ENCODE measurements around the gene NKX6-1.

The NKX6-1 gene

DNA sequence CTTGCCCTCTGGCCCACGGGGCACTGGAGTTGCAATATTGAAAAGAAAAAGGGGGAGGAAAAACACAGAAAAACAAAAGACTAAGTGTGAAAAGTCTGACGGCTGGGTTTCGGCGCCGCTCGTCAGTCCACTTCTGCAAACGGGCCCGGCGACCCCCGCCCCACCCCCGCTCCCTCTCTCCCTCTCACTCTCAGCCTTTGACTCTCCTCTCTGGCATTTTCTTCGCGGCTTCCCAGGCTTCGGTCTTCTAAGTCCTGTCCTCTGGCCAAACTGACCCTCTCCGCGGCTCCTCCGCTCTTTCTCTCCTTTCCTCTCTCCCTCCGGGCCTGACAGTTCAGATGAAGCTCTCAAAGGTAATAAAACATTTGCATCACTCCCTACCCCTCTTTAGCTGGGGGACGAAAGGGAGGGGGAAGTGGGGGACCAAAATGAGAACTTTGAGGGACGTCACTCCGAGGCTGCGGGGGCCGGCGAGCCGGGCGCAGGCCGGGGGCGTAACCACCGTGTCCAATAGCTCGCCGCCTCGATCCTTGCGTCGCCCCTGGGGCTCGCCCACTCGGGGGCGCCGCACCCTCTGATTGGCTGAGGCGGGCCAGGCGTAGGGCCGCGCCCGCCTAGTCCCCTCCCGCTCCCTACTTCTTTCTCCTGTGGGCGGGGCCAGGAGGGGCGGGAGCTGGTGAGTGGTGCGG lies at the start of gene NKX6-1:
TSS of gene NKX6-1 (minus strand) at position 358 of the 689 bp plus-strand sequence. CDS start 1,064 bp downstream, outside the sequence.
- peak; percentile 49 for DNase-seq (ENCODE audit: low read depth)

DNA sequence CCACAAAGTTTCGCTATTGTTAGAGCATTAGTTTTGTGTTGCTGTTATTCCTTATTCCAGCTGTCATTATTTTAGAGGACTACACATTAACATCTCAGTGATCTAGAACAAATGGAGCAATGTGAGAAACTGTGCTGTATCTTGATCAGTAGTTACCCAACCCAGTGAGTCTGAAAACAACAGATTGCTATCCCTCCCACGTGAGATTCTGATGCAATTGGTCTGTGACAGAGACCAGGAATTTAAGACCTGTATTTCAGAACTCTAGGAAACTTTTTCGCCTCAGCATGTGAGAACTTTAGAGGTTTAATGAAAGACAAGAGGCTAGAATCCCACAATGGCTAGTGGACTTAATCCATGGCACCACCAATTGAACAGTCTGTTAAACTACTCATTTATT lies 48.1 kb upstream of the NKX6-1 start:
- no peak for DNase-seq (ENCODE audit: low read depth)

- no peak for DNase-seq (ENCODE audit: low read depth)
Observed at GRCh38 chr4:84545093-84545492, 46.0 kb upstream of the NKX6-1 start.

DNA sequence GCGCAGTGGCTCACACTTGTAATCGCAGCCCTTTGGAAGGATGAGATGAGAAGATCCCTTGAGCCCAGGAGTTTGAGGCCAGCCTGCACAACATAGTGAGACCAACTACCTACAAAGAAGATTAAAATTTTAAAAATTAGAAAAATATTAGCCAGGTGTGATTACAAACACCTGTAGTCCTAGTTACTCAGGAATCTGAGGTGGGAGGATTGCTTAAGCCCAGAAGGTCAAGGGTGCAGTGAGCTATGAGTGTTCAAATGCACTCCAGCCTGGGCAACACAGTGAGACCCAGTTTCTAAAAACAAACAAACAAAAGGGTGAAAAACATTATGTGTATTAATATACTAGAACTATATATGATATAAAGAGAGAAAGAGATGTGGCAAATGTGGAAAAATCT lies 36.8 kb upstream of the NKX6-1 start:
- no peak for DNase-seq (ENCODE audit: low read depth)

DNA sequence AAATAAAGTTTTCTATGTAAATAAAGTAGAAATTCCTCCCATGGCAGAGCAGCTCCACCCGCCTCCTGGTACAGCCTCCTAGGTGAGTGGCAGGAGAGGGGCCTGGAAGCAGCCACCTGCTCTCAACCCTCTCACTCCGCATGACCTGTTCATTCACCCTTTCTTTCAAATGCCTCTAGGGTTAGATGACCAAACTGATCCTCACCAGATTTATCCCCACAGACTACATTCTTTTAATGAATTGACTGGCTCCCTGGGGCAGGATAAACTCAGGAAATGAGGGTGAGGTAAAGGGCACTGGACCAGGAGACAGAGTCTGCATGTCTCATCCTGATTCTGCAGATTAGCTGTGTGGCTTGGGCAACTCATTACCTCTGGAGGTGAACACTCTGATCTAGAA lies 32.6 kb upstream of the NKX6-1 start:
- DNase-seq (ENCODE audit: low read depth): no peak

- no peak for DNase-seq (ENCODE audit: low read depth)
Observed at GRCh38 chr4:84530871-84531270, 31.8 kb upstream of the NKX6-1 start.

DNA sequence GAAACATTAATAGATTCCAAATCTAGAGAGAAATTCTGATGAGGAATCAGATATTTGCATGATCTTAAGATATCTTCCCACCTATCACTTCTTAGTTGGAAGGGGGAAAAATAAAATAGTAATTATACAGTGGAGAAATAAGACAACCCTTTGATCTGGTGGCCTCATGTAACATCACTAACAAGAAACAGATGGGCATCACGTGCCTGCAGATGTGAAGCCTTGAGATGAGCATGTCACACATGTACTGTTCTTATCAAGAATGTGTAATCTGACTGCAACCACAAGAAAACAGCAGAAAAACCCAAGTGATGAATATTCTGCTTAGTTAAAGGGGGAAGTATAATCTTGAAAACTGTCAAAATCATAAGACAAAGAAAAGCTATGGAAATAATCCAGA lies 31.4 kb upstream of the NKX6-1 start:
- no peak for DNase-seq (ENCODE audit: low read depth)

- no peak for DNase-seq (ENCODE audit: low read depth)
Observed at GRCh38 chr4:84529169-84529751, 30.2 kb upstream of the NKX6-1 start.

DNA sequence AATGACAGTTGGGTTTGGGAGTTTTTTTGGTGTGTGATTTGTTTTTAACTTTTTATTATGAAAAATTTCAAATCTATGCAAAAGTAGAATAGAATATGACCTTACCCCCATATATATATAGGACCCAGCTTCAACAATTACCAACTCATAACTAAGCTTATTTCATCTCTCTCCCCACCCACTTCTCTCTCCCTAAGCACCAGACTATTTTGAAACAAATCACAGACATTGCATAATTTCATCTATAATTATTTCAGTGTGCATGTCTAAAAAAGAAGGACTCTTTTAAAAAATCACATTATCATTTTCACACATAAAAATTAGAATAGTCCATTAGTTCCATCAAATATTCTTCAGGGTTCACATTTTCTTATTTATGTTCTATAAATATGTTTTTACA lies 28.3 kb upstream of the NKX6-1 start:
- DNase-seq (ENCODE audit: low read depth): no peak

GRCh38 chr4:84515075-84515474 lies 16.0 kb upstream of the NKX6-1 start:
- no peak for DNase-seq (ENCODE audit: low read depth)

GRCh38 chr4:84512277-84512676 lies 13.2 kb upstream of the NKX6-1 start:
- no peak for DNase-seq (ENCODE audit: low read depth)

GRCh38 chr4:84511703-84512102 lies 12.6 kb upstream of the NKX6-1 start:
- no peak for DNase-seq (ENCODE audit: low read depth)

DNA sequence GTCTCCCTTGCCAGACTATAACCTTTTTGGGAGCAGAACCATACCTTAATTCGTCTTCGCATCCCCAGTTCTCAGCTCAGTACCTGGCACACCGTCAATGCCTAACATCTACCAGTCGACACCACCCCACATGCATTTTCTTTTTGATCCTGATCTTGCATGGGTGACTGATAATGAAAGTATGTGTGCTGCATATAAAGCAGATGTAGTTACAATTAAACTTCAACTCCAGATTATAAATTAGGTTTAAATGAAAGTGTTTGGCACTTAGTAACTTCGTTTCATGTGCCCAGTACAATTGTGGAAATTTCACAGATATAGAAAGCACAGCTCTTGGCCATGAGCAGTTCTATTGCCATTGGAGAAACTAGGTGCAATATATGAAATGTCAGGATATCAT lies 8.8 kb upstream of the NKX6-1 start:
- no peak for DNase-seq (ENCODE audit: low read depth)

DNA sequence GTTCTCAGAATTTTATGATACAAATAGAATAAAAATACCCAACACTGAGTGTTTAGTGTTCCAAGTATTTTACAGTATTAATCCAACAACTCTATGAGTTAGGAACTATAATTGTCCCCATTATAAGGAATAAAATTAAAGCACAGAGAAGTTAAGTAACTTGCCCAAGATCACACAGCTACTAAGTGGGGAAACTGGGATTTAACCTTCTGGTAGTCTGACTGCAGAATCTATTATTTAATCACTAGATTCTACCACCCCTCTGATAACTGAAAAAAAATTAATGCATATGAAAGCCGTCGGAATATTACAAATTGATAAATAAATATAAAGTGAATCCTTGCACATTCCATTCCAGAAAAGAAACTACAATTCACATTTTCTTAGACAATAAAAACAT lies 5.7 kb upstream of the NKX6-1 start:
- DNase-seq (ENCODE audit: low read depth): no peak

- DNase-seq (ENCODE audit: low read depth): peak; percentile 26
Observed at GRCh38 chr4:84503495-84504437, 4.7 kb upstream of the NKX6-1 start.

- DNase-seq (ENCODE audit: low read depth): no peak
Observed at GRCh38 chr4:84502955-84503373, 3.9 kb upstream of the NKX6-1 start.

- no peak for DNase-seq (ENCODE audit: low read depth)
Observed at GRCh38 chr4:84502333-84502954, 3.4 kb upstream of the NKX6-1 start.

- DNase-seq (ENCODE audit: low read depth): no peak
Observed at GRCh38 chr4:84501721-84502267, 2.7 kb upstream of the NKX6-1 start.

GRCh38 chr4:84501202-84501503 lies 2.1 kb upstream of the NKX6-1 start:
- DNase-seq (ENCODE audit: low read depth): no peak

DNA sequence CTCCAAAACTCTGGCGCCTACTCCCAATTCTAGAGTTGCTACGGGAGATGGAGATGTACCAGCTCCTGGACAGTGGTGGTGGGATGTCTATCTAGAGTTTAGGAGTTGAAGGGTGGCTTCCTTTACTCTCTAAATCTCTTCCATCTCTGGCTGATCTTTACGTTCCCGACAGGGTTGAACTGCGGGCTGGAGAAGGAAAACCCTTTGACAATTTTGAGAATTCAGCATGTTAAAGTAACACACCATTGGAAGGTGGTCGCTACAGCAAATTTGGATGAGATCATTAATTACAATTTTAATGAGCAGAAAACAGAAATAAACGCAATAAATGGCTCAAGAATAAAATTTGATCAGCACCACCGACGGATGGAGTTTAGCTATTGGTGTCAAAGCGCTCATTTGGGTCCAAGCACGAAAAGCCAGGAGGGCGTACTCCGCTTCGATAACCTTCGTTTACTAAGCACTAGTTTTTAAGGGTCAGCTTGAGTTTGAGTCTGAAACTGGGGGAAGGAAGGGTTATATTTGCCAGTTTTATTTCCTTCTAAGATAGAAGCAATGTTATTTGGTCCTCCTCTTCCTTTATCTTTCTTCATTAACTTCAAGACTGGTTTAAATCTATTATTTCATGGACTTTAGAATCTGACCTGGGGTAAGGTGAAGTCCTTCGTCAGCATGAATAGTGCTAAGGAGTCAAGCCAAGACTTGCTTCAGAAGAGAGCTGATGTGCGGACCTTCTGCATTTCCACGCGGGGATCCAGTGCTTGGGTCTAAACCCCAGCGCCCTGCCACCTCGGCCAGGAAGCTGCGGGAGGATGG lies 1.5 kb upstream of the NKX6-1 start:
- no peak for DNase-seq (ENCODE audit: low read depth)

DNA sequence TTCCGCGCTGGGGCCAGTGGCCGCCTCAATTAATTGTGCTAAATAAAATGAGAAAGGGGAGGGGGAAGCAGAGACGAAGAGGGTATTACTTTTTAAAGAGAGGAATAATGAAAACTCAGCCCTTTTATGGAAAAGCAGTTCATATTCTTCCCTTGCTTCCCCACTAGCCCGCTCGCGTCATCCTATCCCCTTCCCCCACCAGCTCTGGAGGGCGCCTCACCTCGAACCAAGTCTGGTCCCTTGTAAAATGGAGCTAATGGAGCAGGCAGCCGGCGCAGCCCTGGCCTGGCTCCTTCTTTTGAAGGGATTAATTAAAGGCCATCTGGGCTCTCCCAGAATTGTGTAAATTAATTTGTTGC lies 511 bp upstream of the NKX6-1 start:
- no peak for DNase-seq (ENCODE audit: low read depth)

All from GM04503 (cell line).